Smooth muscle cell of the umbilical artery (primary cell): Measurements from ENCODE around the gene TNFSF11. TPM values are rescaled to one million over a fixed set of nuclear protein-coding genes. Genes with fewer than 3 reads are reported as not detected.

Experiments used
- total RNA-seq: library from RNA; depleted of rRNA; stranded (reverse); fragments of >200 nt; gene quantifications from 2 replicates; pipeline ENCODE4 v1.2.3, GENCODE V29; 2014

Gene TNFSF11, protein sequence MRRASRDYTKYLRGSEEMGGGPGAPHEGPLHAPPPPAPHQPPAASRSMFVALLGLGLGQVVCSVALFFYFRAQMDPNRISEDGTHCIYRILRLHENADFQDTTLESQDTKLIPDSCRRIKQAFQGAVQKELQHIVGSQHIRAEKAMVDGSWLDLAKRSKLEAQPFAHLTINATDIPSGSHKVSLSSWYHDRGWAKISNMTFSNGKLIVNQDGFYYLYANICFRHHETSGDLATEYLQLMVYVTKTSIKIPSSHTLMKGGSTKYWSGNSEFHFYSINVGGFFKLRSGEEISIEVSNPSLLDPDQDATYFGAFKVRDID
- not detected in 2 replicates for total RNA-seq

GRCh38 chr13:42574011-42574410 is at the start of gene TNFSF11:
Gene TNFSF11, plus strand, starts transcription at chr13:42574152. Its CDS starts 152 bp downstream, at chr13:42574304.

Other genes starting within 250 kb of the TNFSF11 start
- not detected in 2 replicates for gene FAM216B, start 207.4 kb downstream of the TNFSF11 start, total RNA-seq